GM19239 (cell line): ENCODE data around the gene ADAMTS2.

Source experiments
- DNase-seq: peaks from one replicate; pipeline ENCODE4 v3.0.0; 2011; ENCODE audit warnings: low spot score; ENCODE audit not compliant: insufficient read length
- FAIRE-seq: peaks from 2 replicates; lab custom pipeline; 2011; peaks lifted over from hg19 to GRCh38; lab: Jason Lieb, UNC

ADAMTS2 gene

DNA sequence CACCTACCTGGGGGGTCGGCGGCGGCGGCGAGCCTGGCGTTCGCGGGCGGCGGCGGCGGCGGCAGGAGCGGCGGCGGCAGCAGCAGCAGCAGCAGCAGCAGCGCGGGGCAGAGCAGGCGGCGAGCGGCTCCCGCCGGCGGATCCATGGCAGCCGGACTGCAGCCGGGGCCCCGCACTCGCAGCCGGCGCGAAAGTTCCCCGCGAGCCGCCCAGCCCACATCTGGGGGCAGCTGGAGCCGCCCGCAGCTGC lies 153 bp downstream of the ADAMTS2 start:
- no peak for DNase-seq

DNA sequence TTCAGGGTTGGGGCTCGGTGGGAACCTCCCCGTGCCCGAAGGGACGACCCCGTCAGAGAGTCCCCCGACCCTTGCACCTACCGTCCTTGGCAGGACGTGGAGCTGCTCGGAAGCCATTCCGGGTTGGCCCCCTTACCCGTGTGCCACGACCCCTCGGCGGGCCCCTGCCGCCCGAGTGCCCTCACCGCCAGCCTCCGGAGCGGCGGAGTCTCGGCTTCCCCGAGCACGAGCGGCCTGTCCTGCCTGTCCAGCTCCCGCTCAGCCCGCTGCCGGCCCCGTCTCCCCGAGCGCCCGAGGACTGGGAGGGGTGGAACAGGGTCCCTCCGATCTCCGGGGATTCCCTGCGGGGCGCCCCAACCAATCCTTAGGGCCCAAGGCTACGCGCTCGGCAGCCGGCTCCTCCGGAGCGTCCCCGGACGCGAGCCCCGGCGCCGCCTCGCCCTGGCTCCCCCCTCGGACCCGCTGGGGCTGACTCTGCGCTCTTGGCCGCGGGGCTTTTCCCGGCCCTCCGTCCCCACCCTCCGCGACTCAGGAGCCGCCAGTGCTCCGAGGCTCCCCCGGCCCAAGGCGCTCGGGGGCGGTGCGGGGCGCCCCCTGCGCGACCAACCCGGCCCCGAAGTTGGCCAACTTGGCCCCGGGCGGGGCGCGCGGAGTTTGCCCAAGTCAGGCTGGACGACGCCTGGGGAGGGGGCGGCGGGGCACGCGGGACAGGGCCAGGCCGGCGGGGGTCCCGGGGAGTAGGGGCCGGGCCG lies 654 bp downstream of the ADAMTS2 start:
- DNase-seq (no peak), FAIRE-seq (no peak)

More for the DNA sequence above, 153 bp downstream of the ADAMTS2 start:
- no peak for FAIRE-seq

DNA sequence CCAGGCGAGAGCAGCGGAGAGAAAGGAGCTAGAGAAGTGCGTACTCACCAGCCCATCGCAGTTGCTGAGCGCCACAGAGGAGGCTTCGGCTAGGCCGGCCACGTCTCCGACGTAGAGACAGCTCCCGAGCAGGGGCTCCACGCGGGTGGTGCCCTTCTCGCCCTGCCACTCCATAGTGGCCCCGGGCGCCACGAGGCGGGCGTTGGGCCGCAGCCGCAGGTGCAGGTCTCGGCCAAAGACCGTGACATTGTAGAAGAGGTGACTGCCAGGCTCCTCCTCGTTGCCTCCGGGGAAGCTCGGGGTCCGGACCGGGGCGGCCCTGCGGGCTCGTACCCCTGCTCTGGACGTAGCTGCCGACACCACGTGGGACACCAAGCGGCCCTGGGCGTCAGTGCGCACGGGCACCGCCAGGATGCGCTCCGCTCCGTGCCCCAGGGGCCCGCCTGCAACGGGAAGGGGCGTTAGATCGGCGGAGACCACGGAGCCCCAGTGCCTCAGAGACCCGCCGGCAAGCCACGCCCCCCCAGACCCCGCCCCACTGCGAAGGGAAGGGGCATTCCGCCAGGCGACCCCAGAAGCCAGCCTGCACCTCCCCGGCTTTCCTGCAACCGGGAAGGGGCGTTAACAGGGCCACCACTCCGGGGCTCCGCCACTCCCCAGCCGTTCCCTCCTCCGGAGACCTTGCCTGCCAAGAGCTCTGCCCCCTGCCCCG lies 1.4 kb downstream of the ADAMTS2 start:
- no peak for DNase-seq
- FAIRE-seq = no peak

DNA sequence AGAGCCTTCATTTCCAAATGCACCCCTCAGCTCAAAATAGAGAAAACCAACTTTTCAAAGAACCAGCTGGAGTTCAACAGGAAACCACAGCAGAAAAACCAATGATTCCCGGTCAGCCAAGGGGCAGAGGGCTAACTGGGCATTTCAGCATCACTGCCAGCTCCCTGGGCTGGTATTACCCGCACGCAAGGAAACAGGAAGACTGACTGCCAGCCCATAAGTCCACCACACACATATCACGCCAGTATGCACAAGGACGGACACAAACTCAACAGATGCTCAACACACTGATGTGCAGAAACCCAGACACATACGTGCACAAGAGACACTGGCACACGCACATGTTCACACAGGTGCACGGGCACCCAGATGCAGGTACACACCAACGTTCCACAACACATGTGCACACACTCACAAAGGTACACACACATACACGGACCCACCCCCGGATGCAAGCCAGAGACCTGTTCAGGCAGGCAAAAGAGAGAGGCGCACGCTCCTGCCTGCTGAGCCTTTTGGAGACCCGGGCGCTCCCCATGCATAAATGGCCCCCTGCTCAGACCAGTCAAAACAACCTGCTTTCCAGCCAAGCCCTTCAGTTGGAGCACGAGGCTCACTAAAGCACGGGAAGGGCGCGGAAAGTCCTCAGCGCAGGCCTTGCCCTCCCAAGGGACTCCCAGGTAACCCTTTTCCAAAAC lies 2.1 kb downstream of the ADAMTS2 start:
- FAIRE-seq (no peak), DNase-seq (no peak)

DNA sequence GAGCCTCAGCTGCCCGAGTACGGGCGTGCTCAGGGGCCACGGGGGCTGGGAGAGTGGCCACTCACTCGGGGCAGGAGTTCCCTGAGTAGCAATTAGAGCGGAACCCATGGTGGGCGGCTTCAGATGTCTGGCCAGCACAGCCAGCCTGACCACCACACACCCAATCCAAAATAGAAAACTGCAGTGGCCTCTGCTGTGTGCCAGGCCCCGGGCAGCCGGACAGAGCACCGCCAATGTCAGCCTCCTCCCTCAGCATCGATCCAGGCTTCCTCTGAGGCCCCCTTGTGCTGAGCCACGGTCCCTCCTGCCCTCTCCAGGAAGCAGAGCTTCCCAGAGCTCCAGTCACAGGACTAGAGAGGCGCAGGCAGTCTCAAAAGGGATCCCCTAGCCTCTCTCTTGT lies 2.7 kb downstream of the ADAMTS2 start:
- no peak for DNase-seq
- FAIRE-seq = no peak

DNA sequence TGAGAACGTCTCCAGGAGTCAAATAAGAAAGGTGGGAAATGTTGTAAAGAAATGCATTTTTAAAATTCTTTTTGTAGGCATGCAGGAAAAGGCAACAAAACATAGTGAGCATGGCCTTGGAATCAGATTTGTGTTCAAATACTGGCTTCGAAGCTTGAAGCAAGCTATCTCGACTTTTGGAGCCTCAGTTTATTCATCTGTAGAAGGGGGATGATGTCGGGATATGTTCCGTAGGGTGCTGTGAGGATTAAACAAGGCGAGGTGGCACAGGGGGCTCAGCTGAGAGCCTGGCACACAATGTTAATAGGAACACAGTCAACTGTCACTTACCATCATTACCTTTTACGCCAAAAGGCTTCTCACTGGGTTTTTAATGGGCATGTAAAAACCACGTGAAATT lies 4.8 kb downstream of the ADAMTS2 start:
- no peak for FAIRE-seq

DNA sequence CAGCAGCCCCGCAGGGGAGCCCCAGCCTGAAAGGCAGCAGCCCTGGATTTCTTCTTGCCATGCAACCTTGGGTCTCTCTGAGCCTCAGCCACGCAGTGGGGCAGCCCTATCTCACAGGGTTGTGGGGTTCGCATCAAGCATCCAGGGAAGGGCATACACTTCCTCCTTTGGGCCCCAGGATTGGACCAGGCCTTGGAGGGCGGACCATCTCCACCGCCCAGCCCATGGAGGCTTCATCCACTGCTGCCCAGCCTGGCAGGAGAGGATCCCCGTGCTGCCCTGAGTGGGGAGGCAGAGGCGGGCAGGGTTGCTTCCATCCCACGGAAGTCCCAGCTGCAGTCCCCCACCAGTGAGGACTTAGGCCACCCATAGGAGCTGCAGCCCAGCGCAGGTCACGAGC lies 5.3 kb downstream of the ADAMTS2 start:
- FAIRE-seq (no peak), DNase-seq (no peak)

More for the DNA sequence above, 4.8 kb downstream of the ADAMTS2 start:
- no peak for DNase-seq

DNA sequence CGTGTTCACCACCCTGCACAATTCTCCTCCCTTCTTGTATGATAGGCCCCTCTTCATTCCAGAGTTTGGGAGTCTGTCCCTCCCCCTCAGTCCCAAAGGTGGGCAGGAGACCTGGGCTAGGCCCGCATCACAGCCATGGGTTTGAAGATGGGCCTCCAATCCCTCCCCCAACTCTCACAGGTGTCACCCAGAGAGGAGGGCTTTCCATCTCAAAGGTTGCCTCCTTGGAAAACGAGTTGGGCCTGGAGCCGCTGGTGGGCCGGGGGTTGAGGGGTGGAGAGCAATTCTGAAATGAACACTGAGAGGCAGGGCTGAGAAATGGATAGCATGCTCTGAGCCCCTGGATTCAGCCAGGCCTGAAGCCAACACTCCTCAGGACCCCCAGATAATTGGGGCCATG lies 6.2 kb downstream of the ADAMTS2 start:
- no peak for DNase-seq
- FAIRE-seq = no peak

DNA sequence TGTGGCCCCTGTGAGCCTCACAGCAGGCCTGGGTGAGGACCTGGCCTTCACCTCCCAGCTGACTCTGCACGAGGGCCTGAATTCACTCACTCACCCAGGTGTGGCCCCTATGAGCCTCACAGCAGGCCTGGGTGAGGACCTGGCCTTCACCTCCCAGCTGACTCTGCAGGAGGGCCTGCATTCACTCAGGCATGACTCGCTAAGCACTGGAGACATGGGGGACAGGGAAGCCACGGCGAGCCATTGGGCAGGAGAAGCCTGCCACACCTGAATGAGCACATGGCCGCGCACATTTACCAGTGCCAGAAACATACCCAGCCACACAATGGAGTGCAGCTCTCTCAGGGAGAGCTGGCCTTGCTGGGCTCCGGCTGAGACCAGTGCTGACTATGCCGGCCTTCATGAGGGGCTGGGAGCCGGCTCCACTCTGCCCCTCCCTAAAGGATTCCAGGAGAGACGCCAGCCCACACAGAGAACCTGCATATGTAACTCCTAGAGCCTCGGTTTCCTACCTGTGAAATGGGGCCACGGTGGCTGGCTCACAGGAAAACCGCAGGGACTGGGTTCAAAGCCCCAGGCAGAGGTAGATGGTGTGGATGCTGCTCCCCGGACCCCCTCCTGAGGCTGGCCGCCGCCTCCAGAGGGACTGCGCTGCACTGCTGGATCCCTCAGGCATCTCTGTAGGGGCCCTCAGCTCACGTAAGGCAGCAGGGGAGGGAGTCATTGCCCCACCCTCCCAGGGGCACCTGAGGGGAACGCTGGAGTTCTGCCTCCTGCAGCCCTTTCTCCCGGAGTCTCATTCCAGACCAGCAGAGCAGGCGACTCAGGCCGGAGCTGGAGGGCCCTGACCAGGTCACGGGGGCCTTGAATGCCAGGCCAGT lies 7.2 kb downstream of the ADAMTS2 start:
- DNase-seq (no peak), FAIRE-seq (no peak)

DNA sequence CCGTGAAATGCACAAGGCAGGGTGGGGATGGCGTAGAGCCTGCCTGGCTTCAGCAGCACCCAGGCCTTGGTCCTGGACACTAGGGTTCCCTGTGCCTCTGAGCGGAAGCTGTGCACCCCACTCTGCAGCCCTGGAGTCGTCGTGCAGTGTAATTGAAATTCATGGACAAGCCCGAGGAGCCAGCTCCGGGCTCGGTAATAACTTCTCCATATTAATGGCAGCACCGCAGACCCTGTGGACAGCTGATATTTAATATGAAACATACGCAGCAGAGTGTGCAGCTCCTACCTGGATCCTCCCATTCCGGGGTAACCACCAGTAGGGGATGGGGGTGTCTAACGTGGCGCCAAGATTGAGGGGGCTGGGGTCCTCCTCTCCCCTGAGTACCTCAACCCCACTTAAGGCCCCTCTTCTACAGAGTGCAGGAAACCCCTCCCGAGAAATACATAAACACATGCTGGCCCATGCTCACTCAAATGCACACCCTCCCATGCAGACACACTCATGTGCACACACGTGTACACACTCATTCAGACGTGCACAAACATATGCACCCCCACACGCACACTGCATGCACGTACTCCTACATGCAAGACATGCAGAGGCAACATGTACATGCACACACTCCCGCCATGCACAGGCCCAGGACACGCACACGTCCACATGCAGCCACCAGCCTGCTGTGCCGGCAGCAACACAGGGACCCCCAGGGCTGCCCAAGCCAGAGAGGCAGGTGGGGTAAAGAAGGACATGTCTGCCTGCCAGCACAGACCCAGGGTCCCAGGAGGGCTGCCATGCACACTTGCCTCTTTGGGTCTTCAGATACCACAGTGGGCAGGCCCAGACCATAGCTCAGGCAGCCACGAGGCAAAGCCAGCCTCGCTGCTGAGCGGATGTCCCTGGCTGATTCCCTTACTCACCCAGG lies 8.1 kb downstream of the ADAMTS2 start:
- DNase-seq = no peak
- FAIRE-seq = no peak

DNA sequence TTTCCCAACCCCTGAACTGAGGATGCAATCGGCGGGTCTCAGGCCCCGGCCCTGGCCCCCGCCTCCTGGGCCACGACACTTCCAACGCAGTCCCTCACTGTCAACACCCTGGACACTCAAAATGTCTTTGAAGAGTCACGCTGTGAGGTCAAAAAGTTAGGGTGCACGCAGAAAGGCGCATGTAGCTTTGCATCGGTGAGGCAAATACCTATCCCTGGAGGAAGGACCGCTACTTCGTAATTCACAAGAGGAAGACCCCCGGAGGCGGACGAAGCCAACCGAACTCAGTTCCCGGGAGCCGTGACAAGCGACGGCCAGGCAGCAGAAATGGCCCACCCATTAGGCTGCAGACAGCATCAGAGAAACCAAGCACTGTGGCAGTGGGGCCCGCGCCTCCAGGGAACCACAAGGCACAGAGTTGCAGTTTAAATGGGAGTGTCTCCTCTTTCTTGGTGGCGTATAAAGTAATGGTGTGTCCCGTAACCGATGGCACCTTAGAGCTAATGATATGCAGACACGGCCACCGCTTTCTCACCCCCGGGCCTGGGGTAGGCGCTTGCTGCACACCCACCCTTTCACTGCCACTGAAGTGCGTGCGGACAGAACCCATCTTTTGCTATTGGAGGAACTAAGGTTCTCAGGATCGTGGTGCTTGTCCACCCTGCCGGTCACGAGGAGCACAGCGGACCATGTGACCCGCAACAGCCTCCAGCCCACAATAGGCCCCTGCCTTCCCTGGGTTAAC lies 9.0 kb downstream of the ADAMTS2 start:
- FAIRE-seq (no peak), DNase-seq (no peak)

DNA sequence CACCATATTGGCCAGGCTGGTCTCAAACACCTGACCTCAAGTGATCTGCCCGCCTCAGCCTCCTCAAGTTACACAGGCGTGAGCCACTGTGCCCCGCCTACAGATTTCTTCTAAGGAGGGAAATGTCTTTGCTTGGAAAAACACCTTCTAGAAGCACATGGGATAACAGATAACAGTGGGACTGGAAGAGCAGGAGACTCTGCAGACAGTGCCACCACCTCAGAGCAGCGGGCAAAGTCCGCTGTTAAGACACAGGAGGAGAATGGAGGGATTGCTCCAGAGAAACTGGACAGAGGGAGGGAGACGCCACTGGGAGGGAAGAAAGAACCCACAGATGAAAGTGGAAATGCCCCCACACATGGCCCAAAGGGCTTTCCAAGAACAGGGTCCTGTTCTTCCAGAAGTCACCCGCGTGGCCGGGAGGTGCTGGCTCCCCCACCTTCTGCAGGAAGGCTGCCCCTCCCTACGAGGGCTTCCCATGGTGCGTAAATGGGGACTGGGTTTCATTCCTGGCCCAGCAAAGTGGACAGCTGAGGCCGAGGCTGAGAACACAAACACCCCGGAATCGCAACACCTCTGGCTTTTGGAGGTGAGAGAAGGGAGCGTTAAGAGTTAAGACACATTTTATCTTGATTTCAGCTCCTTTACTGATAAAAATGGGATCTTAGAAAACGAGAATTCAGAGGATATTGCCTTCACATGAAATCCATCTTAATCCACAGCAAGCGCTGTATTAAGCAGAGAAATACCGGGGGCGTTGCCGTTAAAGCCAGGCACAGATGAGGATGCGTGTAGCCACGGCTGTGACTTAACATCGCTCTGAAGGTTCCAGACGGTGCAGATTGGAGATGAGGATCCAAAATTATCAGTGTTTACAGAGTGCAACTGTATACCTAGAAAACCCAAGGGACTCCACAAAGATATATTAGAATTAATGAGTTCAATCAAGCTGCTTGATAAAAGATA lies 11.2 kb downstream of the ADAMTS2 start:
- DNase-seq (no peak), FAIRE-seq (no peak)

DNA sequence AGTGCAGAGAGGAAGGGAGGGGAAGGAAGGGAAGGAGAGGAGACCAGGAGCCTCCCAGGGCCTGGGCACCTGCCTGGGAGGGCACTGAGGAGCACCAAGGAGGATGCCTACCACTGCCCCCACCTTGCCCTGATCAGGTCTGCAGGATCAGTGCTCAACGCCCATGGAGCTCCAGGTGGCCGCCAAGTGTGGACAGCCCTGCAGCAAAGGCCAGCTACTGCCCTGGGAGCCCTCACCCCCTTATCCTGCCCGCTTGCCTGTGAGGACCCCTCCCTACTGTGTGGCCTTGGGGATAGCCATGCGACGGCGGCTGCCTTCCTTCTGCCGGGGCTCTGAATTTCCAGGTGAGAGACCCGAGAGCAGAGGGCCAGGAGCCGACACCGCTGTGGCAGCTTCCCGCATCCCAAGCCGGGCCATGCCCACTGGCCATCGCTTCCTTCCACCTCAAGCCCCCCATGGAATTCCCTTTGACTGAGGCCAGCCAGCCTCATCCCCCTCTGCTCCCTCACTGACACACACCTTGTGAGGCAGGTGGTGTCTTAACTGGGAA lies 12.4 kb downstream of the ADAMTS2 start:
- no peak for FAIRE-seq
- DNase-seq = no peak

DNA sequence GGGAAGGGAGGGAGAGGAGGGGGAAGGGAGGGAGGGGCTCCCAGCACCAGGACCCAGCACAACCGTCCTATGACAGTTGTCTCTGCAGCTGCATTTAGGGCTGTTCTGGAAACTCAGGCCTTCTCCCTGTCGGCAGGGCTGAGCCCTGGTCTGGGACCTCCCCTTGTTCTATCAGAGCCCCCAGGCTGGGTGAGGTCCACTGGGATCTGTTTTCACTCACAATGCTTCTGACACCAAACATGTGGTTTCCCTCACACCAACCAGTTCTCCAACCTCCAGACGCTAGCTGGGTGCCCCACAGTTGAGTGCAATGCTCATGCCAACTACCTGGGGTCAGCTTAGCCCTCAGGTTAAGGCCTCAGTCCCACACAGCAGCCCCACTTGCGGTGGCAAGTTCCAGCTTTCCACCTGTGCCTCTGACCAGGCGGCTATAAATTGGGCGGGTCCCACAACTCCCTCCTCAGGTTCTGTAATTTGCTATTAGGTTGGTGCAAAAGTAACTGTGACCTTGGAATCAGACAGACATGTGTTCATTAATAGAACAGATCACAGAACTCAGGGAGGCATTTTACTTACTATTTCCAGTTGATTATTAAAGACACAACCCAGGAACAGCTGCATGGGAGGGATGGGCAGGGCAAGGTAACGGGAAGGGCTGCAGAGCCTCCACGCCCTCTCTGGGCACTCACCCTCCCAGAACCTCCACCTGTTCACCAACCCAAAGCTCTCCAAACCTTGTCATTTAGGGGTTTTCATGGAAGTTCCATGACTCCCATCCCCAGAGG lies 13.5 kb downstream of the ADAMTS2 start:
- DNase-seq = no peak
- no peak for FAIRE-seq

DNA sequence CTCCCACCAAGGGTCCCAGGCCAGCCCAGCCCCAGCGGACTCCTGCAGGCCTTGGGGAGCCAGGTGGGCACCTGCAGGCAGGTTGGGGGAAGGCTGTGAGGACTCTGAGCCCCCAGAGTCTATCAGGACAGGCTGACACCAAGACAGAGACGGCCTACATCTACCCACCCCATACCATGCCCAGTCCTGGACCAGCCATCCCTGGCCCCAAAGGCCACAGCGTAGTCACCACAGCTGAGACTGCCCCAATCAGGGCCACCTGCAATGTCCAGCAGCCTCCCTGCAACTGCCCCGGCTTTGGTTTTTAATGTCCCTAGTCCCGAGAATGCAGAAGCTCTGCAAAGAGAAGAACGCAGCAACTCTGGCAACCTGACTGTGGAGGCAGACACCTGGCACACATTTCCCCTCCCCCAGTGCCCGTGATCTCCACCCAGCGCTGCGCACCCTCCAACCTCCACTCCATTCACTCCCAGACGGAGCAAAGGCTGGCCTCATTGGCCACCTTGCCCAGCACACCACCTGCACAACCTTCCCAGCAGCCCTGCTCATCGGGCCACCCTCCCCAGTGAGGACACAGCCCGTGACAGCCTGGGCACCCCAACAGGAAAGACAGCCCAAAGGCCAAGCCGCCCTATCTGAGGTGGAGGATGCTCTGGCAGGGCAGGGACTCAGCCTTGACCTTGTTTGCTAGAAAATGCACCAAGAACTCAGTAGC lies 14.9 kb downstream of the ADAMTS2 start:
- FAIRE-seq = no peak
- no peak for DNase-seq

DNA sequence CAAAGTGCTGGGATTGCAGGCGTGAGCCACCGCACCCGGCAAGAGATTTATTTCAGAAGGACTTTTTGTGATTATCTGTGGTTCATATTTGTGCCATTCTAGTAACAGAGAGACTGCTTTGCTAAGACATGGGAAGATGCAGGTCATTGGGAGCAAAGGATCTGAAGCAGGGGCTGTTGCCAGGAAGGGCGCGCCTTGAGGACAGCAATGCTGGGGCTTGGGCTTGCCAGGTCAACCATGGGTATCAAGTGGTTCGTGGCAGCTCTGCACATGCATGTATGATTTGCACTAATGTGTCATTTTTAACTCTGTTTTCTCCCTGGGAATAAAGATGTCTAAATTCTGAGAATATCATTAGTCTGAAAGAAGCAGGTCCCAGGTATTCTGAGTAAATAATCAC lies 17.0 kb downstream of the ADAMTS2 start:
- no peak for FAIRE-seq
- no peak for DNase-seq
